Kasumi-1 (cell line): ENCODE data around the gene XYLB.

ENCODE experiments used
- DNase-seq, 2 experiments: peaks; one replicate each; lab custom pipeline; 2025; lab: John Stamatoyannopoulos, UW

Gene XYLB

DNA sequence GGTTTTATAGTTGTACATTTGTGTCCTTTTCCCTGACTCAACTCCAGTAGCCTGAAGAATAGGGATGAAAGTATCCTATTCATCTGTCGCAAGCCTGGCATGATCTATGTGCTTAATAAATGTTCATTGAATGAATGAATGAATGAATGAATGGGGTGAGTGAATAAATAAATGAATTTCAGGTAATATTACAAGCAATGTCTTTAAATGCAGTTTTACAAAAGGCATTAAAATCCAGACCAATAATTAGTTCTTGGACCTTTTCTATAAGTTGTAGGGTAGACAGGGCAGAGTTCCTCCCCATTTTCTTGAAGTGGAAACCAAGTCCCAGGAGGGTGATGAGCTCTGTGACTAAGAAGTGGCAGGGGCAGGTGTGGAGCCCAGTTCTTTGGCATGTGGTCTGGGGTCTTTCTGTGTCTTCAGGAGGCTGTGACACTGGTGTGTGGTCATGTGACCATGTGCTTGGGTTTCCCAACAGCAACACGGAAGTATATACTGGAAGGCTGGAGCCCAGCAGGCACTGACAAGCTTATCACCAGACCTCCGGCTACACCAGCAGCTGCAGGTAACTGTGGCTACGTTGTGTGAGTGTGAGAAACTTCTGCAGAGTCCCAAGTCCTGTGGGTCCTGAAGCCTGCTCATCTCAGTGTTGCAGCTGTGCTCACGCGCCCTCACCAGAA is 18.3 kb downstream of the XYLB start:
- DNase-seq, result no peak

DNA sequence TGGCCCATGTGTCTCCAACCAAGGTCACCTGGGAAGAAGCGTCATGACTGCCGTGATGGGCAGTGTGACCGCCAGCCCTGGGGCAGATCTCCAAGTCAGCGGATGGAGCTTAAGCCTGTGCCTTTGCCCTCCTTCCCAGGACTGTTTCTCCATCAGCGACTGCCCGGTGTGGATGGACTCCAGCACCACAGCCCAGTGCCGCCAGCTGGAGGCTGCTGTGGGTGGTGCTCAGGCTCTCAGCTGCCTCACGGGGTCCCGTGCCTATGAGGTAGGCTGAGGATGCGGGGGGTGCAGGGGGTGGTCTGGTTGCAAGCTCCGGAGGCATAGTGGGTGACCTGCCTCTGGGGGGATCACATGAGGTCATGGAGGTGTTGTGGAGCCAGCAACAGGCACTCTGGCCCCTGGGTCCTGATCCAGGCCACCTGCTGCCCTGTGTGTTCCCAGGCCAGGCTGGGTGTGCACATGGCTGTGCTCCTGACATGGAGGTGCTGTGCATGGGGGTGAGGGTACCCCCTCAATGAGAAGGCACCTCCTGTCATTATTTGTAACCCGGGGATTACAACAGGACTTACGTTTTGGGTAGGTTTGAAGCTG is 19.0 kb downstream of the XYLB start:
- no peak for DNase-seq

DNA sequence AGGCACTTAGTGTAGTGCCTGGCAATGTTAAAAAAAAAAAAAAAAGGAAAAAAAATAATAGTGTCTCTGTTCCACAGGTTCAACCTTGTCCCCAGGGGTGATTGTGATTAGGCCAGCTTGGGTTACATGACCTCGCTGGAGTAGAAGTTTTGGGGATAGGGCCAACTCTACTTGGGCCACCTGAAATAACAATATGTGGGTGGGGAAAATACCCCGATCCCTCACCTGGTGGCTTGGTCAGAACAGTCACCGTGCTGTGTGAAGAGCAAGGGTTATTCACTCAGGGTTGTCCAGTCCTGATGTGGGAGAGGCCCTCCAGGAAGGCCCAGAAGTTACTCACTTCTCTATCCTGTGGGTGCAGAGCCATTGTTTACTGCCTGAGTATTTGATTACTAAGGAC is 19.5 kb downstream of the XYLB start:
- DNase-seq, result no peak

DNA sequence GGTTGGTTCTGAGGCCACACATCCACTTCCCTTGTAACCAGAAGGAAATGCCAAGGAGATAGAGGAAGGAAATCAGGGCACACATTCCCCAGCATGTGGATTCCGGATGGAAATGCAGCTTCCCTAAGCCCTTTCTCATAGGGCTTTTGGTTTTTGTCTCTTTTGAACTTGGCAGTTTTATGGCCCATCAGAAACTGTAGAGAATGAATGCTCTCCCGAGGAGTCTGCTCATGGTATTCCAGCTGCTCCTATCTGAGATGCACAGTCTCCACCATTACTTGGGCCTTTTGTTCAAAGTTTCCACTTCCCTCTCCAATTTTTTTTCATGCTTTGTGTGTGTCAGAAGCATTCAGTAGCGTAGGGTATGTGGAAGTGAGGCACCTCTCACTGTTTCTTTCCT is 21.2 kb downstream of the XYLB start:
- DNase-seq, result no peak

DNA sequence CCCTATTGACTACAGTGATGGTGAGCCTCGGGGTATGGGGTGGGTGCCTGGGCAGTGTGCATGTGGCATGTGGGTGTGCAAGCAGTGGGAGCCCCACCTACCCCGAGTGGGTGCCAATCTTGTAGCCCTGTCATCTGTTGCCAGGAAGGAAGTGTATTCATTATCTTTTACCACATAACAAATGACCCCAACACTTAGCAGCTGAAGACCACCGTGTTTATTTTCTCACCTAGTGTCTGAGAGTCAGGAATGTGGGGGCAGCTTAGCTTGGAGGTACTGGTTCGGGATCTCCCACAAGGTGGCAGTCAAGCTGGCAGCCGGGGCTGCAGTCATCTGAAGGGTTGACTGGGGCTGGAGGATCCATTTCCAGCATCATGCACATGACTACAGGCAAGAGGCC is 21.7 kb downstream of the XYLB start:
- no peak for DNase-seq

DNA sequence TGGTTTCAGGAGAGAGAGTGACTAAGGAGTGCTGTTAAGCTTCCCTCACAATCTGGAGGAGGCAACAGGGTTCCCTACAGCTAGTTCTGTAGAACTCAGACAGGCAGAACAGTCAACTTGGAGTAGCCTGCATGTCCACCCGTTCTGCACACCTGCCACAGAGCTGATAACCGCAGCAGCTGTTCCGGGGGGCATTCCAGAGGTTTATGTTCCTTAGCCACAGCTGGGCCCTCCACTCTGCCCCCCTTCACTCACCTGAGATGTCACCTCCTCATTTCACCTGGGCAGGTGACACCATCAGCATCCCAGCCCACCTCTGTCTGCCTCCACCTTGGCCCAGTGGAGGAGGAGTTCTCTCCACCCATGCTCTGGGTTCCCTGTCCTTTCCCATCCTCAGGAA is 22.6 kb downstream of the XYLB start:
- DNase-seq, result no peak

DNA sequence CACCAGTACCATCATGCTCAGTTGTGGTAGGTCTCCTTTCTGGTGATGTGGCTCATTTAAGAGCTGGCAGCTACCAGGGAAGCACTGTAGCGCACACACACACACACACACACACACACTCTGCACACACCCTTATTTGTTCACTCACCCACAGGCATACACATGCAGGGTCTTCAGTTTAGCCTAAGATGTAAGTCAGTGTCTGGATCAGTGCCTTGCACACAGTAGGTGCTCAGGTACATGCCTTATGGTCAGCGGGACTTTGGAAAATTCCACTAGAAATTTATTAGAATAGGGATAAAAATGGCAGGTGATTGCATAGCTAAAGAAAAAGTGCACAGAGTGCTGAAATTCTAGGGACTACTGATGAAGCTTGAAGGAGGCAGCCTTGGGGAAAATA is 23.6 kb downstream of the XYLB start:
- no peak for DNase-seq

DNA sequence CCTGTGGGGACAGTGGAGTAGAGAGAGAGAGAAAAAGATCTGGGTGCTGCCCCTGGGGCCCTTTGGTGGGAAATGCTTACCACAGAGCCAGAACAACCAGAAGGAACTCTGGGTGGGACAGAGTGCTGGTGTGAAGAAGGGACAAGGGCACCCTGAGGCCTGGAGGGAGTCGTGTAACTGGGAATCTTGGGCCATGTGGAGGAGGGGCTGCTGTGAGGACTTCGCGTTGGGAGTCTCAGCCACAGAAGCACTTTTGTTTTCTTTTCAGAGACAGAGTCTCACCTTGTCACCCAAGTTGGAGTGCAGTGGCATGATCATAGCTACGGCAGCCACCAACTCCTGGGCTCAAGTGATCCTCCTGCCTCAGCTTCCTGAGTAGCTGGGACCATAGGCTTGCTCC is 24.3 kb downstream of the XYLB start:
- DNase-seq, result no peak

DNA sequence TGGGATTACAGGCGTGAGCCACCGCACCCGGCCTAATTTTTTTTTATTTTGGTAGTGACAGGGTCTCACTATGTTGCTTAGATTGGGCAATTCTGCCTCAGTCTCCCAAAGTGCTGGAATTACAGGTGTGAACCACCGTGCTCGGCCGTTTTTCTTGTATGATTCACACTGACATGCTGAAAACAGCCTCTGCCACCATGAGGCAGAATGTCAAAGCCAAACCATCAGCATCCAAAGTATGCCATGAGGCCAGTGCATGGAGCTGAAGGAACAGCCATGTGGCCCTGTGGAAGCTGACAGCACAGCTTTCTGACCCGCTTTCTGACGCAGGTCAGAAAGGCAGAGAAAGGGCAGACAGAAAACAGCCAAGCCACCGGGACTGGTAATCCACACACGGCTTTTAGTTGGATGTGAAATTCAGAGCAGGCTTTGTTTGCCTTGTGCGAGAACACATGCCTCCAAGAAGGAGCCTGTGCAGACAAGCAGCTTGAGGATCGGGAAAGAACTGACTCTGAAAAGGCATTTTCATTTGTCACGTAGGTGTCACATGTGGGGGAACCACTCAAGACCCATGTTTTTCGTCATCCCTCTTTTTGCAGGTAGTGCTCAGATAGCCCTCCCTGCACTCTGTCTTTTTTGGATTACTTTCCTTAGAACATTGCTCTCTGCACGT is 25.1 kb downstream of the XYLB start:
- no peak for DNase-seq

DNA sequence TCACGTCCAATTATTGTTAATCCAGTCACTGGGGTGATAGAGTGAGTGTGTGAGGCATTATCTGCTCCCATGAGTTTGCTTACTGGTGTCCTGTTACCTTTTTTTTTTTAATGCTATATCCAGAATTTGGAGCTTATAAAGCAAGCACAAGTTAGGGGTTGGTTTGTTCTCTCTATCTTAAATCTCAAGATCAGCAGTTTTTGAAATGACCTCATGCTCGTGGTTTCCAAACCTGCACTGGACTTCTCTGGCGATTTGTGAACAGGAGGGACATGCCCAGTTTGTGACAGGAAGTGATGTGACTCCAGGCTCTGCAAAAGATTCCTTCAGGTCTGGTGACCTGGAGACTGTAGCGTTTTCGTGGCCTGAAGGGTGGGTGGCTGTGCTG is 25.6 kb downstream of the XYLB start:
- no peak for DNase-seq

DNA sequence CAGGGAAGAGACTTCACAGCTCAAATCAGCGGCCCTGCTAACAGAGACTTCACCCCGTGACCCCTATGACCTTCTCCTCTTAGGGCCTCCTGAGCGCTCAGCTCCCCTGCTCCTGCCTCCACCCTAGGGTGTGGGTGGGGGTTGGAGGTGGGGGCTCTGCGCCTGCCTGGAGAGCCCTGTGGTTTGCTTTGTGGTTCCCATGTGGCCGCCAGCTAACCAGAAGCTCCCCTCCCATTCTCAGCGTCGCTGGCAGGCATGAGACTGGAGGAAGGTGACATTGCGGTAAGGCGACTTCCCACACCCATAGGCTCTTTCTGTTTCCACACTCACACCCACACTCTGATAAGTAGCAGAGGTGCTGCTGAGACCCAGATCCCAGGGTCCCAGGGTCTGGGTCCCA is 27.6 kb downstream of the XYLB start:
- no peak for DNase-seq

DNA sequence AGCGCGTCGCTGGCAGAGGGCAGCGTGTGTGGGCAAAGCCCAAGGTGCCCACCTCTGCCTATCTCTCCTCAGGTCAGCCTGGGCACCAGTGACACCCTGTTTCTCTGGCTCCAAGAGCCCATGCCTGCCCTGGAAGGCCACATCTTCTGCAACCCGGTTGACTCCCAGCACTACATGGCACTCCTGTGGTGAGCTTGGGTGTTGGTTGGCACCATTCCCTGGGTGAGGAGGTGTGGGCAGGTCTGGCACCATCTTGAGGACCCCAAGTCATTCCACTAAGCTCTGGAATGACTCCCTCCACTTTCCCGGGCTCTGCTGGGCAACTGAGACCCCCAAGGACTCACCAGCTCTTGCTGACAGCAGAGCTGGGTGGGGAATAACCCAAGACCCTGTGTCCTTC is 28.5 kb downstream of the XYLB start:
- no peak for DNase-seq

DNA sequence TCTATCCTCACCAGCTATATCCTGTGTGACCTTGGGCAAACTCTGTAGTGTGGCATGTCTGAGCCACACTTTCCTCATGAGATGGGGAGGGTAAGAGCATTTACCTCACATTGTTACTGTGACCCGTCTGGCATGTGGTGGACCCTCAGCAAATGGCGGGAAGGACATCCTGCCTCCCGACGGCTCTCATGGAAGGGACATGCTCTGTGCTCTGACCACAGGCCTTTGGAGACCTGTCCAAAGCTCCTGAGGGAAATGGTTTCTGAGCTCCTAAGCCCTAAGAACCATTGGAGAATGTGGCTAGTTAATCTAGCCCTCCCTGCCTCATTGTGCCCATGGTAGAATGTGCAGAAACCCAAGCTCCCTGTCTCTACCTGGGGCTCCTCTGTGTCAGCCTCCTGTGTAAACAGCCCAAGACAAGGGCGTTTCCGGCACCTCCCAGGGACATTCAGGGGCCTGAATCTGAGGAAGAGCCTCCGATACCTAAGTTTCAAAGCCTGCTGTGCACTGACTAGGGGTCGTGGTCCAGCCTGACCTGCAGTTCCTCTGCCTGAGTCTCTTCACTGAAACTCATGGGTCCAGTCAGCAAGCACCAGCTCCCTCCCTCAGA is 29.0 kb downstream of the XYLB start:
- DNase-seq, result no peak

DNA sequence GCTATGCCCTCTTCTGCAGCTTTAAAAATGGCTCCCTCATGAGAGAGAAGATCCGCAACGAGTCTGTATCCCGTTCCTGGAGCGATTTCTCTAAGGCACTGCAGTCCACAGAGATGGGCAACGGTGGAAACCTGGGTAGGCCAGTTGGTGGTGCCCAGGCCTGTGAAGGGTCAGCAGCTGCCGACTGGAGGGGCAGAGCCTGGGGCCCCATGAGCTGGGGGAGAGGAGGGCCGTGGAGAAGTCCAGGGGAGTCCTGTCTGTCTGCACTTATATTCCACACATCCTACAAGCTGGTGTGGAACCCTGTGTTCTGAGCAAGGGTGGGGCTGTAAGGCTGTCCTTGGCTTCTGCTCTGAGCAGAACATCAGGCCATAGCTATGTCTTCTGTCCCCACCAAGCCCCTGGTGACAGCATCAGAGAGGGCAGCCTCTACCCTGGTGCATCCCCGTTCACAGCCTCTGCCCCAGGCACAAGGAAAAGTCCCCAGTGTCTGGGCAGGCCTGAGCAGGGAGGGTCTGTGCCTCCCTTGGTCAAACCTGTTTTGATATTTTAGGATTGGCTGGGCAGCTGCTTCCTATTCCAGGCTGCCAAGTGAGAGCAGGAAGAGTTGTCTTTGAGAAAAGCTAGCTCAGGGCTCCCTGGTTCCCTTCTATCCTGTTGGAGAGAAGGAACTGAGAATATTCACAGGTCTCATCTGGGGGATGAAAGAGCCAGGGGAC is 29.7 kb downstream of the XYLB start:
- no peak for DNase-seq

DNA sequence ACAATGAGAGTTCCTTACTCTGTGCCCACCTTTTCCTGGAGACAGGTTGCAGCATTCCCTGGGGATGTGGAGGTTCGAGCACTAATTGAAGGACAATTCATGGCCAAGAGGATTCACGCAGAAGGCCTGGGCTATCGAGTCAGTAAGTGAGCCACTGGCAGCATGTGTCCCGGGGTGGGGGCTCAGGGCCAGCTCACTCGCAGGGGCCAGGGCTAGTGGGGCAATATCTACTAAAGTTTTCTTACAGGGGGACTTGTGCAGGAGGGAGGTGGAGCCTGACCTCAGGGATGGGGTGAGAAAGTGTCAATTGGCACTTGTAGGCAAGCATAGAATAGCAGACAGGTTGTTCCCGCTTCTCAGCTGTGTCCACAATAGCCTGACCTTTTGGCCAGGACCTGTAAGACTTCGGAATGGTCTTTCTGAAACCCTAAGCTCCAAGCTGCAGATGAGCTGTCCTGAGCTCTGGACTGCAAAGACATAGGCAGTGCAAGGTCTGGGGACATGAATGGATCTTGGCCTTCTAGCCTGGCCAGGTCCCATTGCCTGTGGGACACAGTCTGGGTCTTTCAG is 32.7 kb downstream of the XYLB start:
- no peak for DNase-seq

DNA sequence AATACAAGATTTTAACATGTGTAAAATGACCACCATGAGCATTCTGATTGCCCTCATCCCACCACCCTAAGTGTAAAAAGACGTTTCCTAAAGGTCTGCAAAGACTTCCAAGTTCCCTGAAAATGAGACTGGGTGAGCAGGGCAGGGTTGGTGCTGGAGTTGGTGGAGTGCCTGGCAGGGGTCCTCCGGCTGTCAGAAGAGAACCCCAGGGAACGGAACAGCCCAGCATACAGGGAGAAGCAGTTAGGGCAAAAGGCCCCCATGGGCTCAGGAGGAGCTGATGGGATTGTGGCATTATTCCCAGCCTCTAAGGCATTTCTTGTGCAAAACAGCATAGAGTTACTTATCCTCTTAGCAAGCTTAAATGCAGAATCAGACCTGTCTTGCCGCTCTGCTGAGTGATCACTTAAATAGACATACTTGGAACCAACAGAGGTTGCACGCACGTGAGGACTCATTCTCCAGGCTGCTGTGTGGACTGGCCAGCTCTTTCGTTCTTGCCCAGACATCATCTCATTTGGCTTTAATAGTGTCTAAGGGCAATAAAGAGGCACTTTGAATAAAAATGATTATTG is 36.0 kb downstream of the XYLB start:
- no peak for DNase-seq

DNA sequence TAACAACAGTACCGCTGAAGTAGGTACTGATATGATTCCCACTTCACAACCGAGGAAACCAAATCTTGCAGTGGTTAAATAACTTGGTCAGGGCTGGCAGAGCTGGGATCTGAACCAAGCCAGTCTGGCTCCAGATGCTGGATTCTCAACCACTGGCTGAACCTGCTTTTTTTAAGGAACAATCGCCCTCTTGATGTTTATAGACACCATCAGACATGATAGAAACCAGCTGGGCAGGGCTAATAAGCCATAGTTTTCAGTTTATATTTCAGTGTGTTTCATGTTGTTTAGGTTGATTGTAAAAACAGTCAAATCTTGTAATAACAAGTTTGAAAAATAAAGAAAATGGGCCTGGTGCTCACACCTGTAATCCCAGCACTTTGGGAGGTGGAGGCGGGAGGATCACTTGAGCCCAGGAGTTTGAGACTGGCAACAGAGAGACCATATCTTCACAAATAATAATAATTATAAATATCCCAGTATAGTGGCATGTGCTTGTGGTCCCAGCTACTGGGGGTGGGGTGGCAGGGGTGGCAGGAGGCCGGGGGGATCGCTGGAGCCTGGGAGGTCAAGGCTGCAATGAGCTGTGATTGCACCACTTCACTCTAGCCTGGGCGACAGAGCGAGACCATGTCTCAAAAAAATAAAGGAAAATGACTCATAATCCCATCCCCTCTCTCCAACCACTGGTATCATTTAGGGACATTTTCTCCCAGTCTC is 36.7 kb downstream of the XYLB start:
- no peak for DNase-seq

DNA sequence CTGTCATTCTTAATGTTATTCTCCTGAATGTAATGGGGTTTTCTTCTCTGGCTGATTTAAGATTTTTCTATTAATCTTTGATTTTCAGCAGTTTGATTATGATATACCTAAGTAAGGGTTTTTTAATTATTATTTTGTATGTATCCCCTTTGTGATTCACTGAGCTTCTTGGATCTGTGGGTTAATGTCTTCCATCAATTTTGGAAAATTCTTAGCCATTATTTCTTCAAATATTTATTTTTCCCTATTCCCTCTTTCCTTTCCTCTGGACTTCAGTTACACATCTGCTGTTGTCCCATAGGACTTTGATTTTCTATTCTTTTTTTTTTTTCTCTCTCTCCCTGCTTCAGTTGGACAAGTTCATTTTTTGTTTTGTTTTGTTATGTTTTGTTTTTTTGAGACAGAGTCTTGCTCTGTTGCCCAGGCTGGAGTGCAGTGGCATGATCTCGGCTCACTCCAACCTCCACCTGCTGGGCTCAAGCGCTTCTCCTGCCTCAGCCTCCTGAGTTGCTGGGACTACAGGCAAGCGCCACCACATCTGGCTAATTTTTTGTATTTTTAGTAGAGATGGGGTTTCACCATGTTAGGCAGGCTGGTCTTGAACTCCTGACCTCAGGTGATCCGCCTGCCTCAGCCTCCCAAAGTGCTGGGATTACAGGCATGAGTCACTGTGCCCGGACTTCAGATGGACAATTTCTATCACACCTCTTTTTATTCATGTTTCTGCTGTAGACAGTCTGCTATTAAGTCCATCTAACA is 40.6 kb downstream of the XYLB start:
- no peak for DNase-seq

DNA sequence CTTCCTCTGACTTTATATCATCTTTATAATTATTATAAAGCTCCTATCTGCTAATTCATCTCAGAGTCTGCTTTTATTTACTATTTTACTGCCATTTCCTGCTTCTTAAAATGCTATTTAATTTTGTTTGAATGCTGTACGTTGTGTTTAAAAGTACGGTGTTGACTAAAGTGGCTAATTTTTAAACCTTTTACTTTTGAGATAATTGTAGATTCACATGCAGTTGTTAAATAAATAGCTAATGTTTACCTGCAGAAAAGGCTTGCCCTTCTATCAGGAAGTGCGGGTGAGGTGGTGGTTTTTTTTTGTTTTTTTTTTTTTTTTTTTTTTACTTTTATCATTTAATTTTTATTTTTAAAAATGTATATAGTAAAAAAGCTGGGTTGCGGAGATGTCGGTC is 41.3 kb downstream of the XYLB start:
- DNase-seq, result no peak

DNA sequence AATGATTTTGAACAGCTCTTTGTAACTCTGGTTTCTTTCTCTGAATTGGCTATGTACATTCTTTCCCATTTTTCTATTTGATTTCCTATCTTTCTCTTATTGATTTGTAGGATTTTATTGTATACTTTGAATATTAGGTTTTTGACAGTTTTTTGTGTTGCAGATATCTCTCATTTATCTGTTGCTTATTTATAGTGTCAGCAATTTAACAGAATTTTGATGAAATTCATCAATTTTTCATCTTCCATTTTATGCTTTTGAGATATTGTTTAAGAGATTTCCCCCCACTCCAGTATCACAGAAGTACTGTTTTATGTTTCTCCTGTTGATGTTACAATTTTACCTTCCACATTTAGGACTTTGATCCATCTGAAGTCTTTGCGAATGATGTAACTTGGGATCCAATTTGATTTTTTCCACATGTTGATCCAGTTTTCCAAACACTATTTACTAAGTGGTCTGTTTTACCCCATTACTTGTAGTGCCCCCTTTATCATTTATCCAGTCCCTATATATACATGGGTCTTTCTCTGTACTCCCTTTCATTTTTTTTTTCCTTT is 46.1 kb downstream of the XYLB start:
- no peak for DNase-seq
